Transverse colon (tissue), 4 donors: Measurements from ENCODE around the gene INPP4B. TPM values are rescaled to one million over a fixed set of nuclear protein-coding genes. Genes with fewer than 3 reads are reported as not detected.
A peak's percentile ranks its signal among the peaks of the same experiment; 100 is the strongest.

Experiments
- DNase-seq: peaks from one replicate; pipeline ENCODE4 v3.0.0-alpha.2; 2019
- H3K27ac ChIP-seq, 4 donors: fragments of 200-600 bp; sonication (generic); 2 replicates each; pipeline ENCODE4 v1.5.1; 2016 to 2018; ENCODE audit warnings: inconsistent platforms in 4 of 4
- H3K27me3 ChIP-seq: fragments of 200-600 bp; sonication (generic); 2 replicates; pipeline ENCODE4 v1.5.1; 2017; ENCODE audit warnings: inconsistent platforms
- H3K36me3 ChIP-seq, 4 donors: fragments of 200-600 bp; sonication (generic); 2 replicates each; pipeline ENCODE4 v1.5.1; 2017 to 2019; ENCODE audit warnings: inconsistent platforms in 4 of 4
- H3K4me1 ChIP-seq, 4 donors: fragments of 200-600 bp; sonication (generic); 2 replicates each; pipeline ENCODE4 v1.5.1; 2017 to 2020; ENCODE audit warnings: inconsistent platforms in 4 of 4
- H3K4me3 ChIP-seq, 4 donors: fragments of 200-600 bp; sonication (generic); 1 replicate in 1 of 4; 2 replicates in 3 of 4; pipeline versions ENCODE4 v1.5.1 to v1.6.1; 2017 to 2019; ENCODE audit warnings: inconsistent platforms in 4 of 4
- H3K9me3 ChIP-seq, 2 donors: fragments of 200-600 bp; sonication (generic); 2 replicates each; pipeline ENCODE4 v1.5.1; 2017 to 2019; ENCODE audit warnings: inconsistent platforms in 2 of 2
- CTCF ChIP-seq, 5 experiments: fragments of 200-600 bp in 3 of 5; fragments of 450-650 bp in 2 of 5; sonication (generic) in 3 of 5; IDR thresholded peaks; 1 replicate in 2 of 5; 2 replicates in 3 of 5; pipeline ENCODE4 v1.5.1; 2016 to 2017; ENCODE audit warnings: antibody characterized with exemption in 5 of 5, inconsistent platforms in 3 of 5, mild to moderate bottlenecking in 2 of 5, moderate library complexity in 1 of 5
- EP300 ChIP-seq: sonication (generic); formaldehyde crosslinking; IDR thresholded peaks from one replicate; pipeline ENCODE4 v1.6.1; 2017; ENCODE audit warnings: antibody characterized with exemption, low read depth
- POLR2A ChIP-seq: fragments of 450-650 bp; IDR thresholded peaks from one replicate; pipeline ENCODE4 v1.6.1; 2016; ENCODE audit warnings: antibody characterized with exemption, mild to moderate bottlenecking, moderate library complexity
- POLR2AphosphoS5 ChIP-seq, 3 donors: sonication (generic); formaldehyde crosslinking; IDR thresholded peaks; one replicate each; pipeline ENCODE4 v1.6.1; 2016; ENCODE audit warnings: antibody characterized with exemption in 3 of 3
- WGBS, 2 donors: methylation state at CpG; one replicate each; pipeline ENCODE4 v1.1.5; 2018; ENCODE audit warnings: low coverage in 1 of 2; 5-methylcytosine and 5-hydroxymethylcytosine counted together
- in situ Hi-C, 4 donors: fragments of 200-750 bp; cut with MboI; loops; one replicate each; pipeline versions ENCODE4 v1.15.0 to v1.15.1; 2017; ENCODE audit warnings: low sequenced_read_pairs in 3 of 4, low pct_ligation_motif_present in 1 of 4, low pct_unique_long_range_greater_than_20kb in 1 of 4
- intact Hi-C: fragments of 100-400 bp; cut with DNase I; formaldehyde crosslinking; loops from one replicate; pipeline ENCODE4 v1.15.1; 2023; ENCODE audit warnings: low total_unique reads
- total RNA-seq, 4 donors: library from RNA; depleted of rRNA; stranded (reverse); fragments of >200 nt; gene quantifications; one replicate each; pipeline ENCODE4 v1.1.0, GENCODE V29; 2016

Gene INPP4B
- total RNA-seq, 4 donors from 2014 or later, result 18.3 to 33.8 (median 31.4) TPM

- in situ Hi-C loops, result loop anchor here in 2 of 4 donors (25.0 kb wide), 1 partner anchor 356 kb away; no protein-coding TSS in a partner anchor
- TF ChIP-seq EP300 (no peak), POLR2AphosphoS5 (IDR thresholded peaks at IDR 0.05) (no peak), POLR2A (no peak), CTCF (IDR thresholded peaks at IDR 0.05) (no peak)
- Histone ChIP-seq H3K36me3 (no peaks in the 10 kb centered on the region), H3K4me3 (no peak overlapping the region), H3K27me3 (no peaks in the 10 kb centered on the region), H3K9me3 (no peaks in the 10 kb centered on the region), H3K27ac (no peak overlapping the region), H3K4me1 (peaks cover 0 to 35% (median 7%) of the 10 kb centered on the region in 4 donors)
- no peak for DNase-seq
- intact Hi-C loops, result no loop called here
Measured at GRCh38 chr4:142356118-142356759, 489.9 kb downstream of the INPP4B start.

- H3K36me3 ChIP-seq, result no peaks in the 10 kb centered on the region
- DNase-seq, result no peak
- intact Hi-C loops, result no loop called here
- H3K27ac ChIP-seq, result no peak overlapping the region
- TF ChIP-seq CTCF (IDR thresholded peaks at IDR 0.05) (no peak), POLR2AphosphoS5 (IDR thresholded peaks at IDR 0.05) (no peak), POLR2A (no peak), EP300 (no peak)
- no peaks in the 10 kb centered on the region for H3K9me3 ChIP-seq
- 21 to 30% methylated on average over 1 of the region's 1 CpG for WGBS, 2 donors
- H3K27me3 ChIP-seq, result no peaks in the 10 kb centered on the region
- no peak overlapping the region for H3K4me3 ChIP-seq
- in situ Hi-C loops, result loop anchor here in 2 of 4 donors (25.0 kb wide), 1 partner anchor 357 kb away; no protein-coding TSS in a partner anchor
- peaks cover 0 to 43% (median 12%) of the 10 kb centered on the region in 4 donors for H3K4me1 ChIP-seq
Measured at GRCh38 chr4:142355421-142355930, 490.6 kb downstream of the INPP4B start.

- H3K27ac ChIP-seq, result peak overlapping the region in 1 of 4 donors; percentile 19
- no peaks in the 10 kb centered on the region for H3K36me3 ChIP-seq
- H3K4me3 ChIP-seq, result no peak overlapping the region
- no peak for TF ChIP-seq EP300
- no peak for TF ChIP-seq CTCF (IDR thresholded peaks at IDR 0.05)
- TF ChIP-seq POLR2A, result no peak
- TF ChIP-seq POLR2AphosphoS5 (IDR thresholded peaks at IDR 0.05), result no peak
- in situ Hi-C loops (loop anchor here in 2 of 4 donors (25.0 kb wide), 1 partner anchor 357 kb away; no protein-coding TSS in a partner anchor), intact Hi-C loops (no loop called here)
- H3K9me3 ChIP-seq, result no peaks in the 10 kb centered on the region
- DNase-seq, result no peak
- H3K27me3 ChIP-seq, result no peaks in the 10 kb centered on the region
- H3K4me1 ChIP-seq, result peaks cover 0 to 45% (median 12%) of the 10 kb centered on the region in 4 donors
- 56 to 66% methylated on average over 6 to 8 of the region's 8 CpGs for whole genome bisulfite sequencing, 2 donors
Measured at GRCh38 chr4:142354794-142355420, 491.2 kb downstream of the INPP4B start.

- H3K4me1 ChIP-seq, result peaks cover 0 to 48% (median 13%) of the 10 kb centered on the region in 4 donors
- intact Hi-C loops, result no loop called here
Measured at GRCh38 chr4:142354041-142354440, 492.1 kb downstream of the INPP4B start.

More at GRCh38 chr4:142354041-142354440, 492.1 kb downstream of the INPP4B start:
- TF ChIP-seq POLR2AphosphoS5 (IDR thresholded peaks at IDR 0.05) (no peak), POLR2A (no peak), EP300 (no peak), CTCF (IDR thresholded peaks at IDR 0.05) (no peak)
- H3K27me3 ChIP-seq, result no peaks in the 10 kb centered on the region
- no peaks in the 10 kb centered on the region for H3K36me3 ChIP-seq
- in situ Hi-C loops, result loop anchor here in 2 of 4 donors (25.0 kb wide), 1 partner anchor 358 kb away; no protein-coding TSS in a partner anchor
- H3K27ac ChIP-seq, result no peak overlapping the region
- no peak overlapping the region for H3K4me3 ChIP-seq
- DNase-seq, result no peak
- H3K9me3 ChIP-seq, result no peaks in the 10 kb centered on the region
- WGBS, 2 donors, result 71 to 89% methylated on average over 2 to 3 of the region's 3 CpGs
